ENCODE measurements around the gene AJUBA.
A peak's percentile ranks its signal among the peaks of the same experiment; 100 is the strongest.
"Not testable (repeated sequence)": the region's sequence is repeated elsewhere in the genome, so short reads cannot be mapped to it uniquely, and the experiment has no call there.

AJUBA gene

DNA sequence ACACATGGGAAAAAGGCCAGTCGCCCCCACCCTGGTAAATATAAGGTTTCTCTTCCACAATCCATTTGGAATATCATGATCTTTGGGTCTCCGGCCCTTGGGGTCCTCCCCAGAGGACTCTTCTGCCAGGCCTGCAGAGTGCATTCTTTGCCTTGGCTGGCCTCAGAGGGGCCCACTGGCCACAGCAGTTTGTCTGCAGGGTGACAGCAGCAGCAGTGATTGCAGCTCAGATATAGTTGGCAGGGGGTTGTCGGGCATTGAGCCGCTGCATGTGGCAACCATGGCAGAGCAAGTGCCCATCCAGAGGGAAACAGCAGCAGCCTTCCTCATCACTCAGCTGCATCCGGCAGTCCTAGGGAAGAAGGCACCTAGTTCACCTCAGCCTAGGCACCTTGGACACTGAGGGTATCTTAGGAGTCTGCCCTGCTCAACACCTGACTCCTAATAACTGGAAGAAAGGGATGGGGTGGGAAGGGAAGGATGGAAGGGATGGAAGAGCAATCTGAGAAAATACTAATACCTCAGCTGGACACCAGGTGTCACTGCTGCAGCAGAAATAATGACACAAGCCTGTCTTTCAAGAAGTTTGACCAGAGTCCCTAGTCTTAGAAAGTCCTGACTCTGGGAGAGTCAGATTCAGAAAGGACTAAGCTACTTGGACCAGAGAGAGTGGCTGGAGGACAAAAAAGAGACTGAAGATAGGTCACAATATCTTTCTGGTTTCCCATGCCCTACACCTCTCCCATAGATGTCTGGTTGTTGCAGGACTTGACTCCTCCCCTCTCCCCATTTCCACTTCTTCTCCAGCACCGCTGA is 8.9 kb downstream of the AJUBA start:
- Histone ChIP-seq H3K9me3 (ENCODE audit: control insufficient read depth, low read length) (no peaks in the 10 kb centered on the region), H3K4me1 (ENCODE audit: control insufficient read depth, insufficient read depth, low read length) (peaks cover 35% of the 10 kb centered on the region), H3K27ac (ENCODE audit: insufficient read depth, low read depth, low read length, poor library complexity, severe bottlenecking) (no peak overlapping the region), H3K27me3 (ENCODE audit: control insufficient read depth, insufficient read depth, low read length, poor library complexity, severe bottlenecking) (no peaks in the 10 kb centered on the region), H3K4me3 (ENCODE audit: insufficient read depth, low read depth, low read length) (no peak overlapping the region), H3K36me3 (ENCODE audit: control insufficient read depth, insufficient read depth, low read length) (peaks cover 52% of the 10 kb centered on the region)
- WGBS, 2 experiments: 93 to 94% methylated on average over 6 of the region's 6 CpGs

DNA sequence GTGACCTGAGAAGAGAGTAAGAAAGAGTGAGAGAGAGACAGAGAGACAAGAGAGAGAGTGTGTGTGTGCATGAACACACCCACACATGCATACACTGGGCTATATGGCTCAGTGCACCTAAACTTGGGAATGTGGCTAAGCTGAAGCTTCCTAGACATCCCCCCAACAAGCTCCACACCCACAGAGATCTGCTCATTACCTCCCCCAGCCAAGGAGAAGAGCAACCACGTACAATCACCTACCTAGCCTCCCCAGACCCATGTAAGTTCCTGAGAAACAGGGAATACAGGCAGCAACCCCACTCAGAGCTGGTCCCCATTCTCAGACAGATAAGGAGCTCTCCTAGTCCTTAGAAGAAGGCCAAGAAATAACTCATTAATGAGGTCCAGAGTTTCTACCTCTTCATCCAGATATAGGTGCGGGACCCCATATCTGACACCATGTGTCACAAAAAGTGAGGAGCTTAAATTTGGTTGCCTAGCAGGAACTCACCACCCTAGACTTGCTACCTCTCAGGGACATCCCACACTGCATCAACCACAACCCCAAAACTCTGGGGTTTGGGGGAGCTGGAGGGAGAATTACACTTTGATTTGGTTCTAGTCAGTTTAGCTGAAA is 9.9 kb downstream of the AJUBA start:
- H3K4me3 ChIP-seq (ENCODE audit: insufficient read depth, low read depth, low read length): no peak overlapping the region
- H3K27me3 ChIP-seq (ENCODE audit: control insufficient read depth, insufficient read depth, low read length, poor library complexity, severe bottlenecking): no peaks in the 10 kb centered on the region
- no peaks in the 10 kb centered on the region for H3K9me3 ChIP-seq (ENCODE audit: control insufficient read depth, low read length)
- H3K36me3 ChIP-seq (ENCODE audit: control insufficient read depth, insufficient read depth, low read length): peaks cover 50% of the 10 kb centered on the region
- 97% methylated on average over 2 of the region's 2 CpGs for WGBS, 2 experiments
- no peak overlapping the region for H3K27ac ChIP-seq (ENCODE audit: insufficient read depth, low read depth, low read length, poor library complexity, severe bottlenecking)
- H3K4me1 ChIP-seq (ENCODE audit: control insufficient read depth, insufficient read depth, low read length): peaks cover 27% of the 10 kb centered on the region

DNA sequence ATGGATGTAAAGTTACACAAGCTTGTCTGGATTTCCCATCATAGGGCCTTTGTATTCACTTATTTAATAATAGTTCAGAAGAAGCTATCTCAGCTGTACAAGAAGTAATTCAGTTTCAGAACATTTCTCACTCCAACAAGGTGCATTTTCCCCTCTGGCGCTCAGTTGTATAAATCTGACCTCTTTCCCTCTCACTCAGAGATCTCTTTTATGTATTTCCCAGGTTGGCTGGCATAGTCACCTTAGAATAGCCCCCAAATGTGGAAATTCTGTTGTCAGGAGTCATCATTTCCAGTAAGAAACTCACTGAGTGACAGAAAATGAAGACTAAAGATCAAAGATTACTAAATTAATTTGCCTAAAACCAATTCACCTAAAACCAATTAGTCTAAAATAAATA is 11.2 kb downstream of the AJUBA start:
- peaks cover 15% of the 10 kb centered on the region for H3K4me1 ChIP-seq (ENCODE audit: control insufficient read depth, insufficient read depth, low read length)
- no peak overlapping the region for H3K4me3 ChIP-seq (ENCODE audit: insufficient read depth, low read depth, low read length)
- H3K27ac ChIP-seq (ENCODE audit: insufficient read depth, low read depth, low read length, poor library complexity, severe bottlenecking): no peak overlapping the region
- WGBS, 2 experiments: 97 to 98% methylated on average over 1 of the region's 1 CpG
- no peaks in the 10 kb centered on the region for H3K27me3 ChIP-seq (ENCODE audit: control insufficient read depth, insufficient read depth, low read length, poor library complexity, severe bottlenecking)
- no peaks in the 10 kb centered on the region for H3K9me3 ChIP-seq (ENCODE audit: control insufficient read depth, low read length)
- peaks cover 46% of the 10 kb centered on the region for H3K36me3 ChIP-seq (ENCODE audit: control insufficient read depth, insufficient read depth, low read length)

GRCh38 chr14:22966783-22967269 is 15.5 kb downstream of the AJUBA start:
- Histone ChIP-seq H3K27ac (ENCODE audit: insufficient read depth, low read depth, low read length, poor library complexity, severe bottlenecking) (no peak overlapping the region), H3K9me3 (ENCODE audit: control insufficient read depth, low read length) (no peaks in the 10 kb centered on the region)
- WGBS, 2 experiments: 83 to 91% methylated on average over 4 of the region's 4 CpGs

GRCh38 chr14:22965916-22966782 is 16.2 kb downstream of the AJUBA start:
- 87 to 88% methylated on average over 15 of the region's 15 CpGs for WGBS, 2 experiments
- H3K9me3 ChIP-seq (ENCODE audit: control insufficient read depth, low read length); H3K27ac ChIP-seq (ENCODE audit: insufficient read depth, low read depth, low read length, poor library complexity, severe bottlenecking); H3K27me3 ChIP-seq (ENCODE audit: control insufficient read depth, insufficient read depth, low read length, poor library complexity, severe bottlenecking); H3K4me3 ChIP-seq (ENCODE audit: insufficient read depth, low read depth, low read length); H3K4me1 ChIP-seq (ENCODE audit: control insufficient read depth, insufficient read depth, low read length); H3K36me3 ChIP-seq (ENCODE audit: control insufficient read depth, insufficient read depth, low read length): not testable (repeated sequence)

More at GRCh38 chr14:22966783-22967269, 15.5 kb downstream of the AJUBA start:
- Histone ChIP-seq H3K27me3 (ENCODE audit: control insufficient read depth, insufficient read depth, low read length, poor library complexity, severe bottlenecking) (no peaks in the 10 kb centered on the region), H3K36me3 (ENCODE audit: control insufficient read depth, insufficient read depth, low read length) (peaks cover 12% of the 10 kb centered on the region), H3K4me1 (ENCODE audit: control insufficient read depth, insufficient read depth, low read length) (no peaks in the 10 kb centered on the region), H3K4me3 (ENCODE audit: insufficient read depth, low read depth, low read length) (no peak overlapping the region)

GRCh38 chr14:22962061-22962676 is 20.2 kb downstream of the AJUBA start:
- Histone ChIP-seq H3K27me3 (ENCODE audit: control insufficient read depth, insufficient read depth, low read length, poor library complexity, severe bottlenecking) (no peaks in the 10 kb centered on the region), H3K36me3 (ENCODE audit: control insufficient read depth, insufficient read depth, low read length) (no peaks in the 10 kb centered on the region), H3K4me1 (ENCODE audit: control insufficient read depth, insufficient read depth, low read length) (no peaks in the 10 kb centered on the region), H3K27ac (ENCODE audit: insufficient read depth, low read depth, low read length, poor library complexity, severe bottlenecking) (no peak overlapping the region), H3K9me3 (ENCODE audit: control insufficient read depth, low read length) (no peaks in the 10 kb centered on the region), H3K4me3 (ENCODE audit: insufficient read depth, low read depth, low read length) (no peak overlapping the region)
- WGBS, 2 experiments: 93 to 97% methylated on average over 3 to 6 of the region's 6 CpGs

DNA sequence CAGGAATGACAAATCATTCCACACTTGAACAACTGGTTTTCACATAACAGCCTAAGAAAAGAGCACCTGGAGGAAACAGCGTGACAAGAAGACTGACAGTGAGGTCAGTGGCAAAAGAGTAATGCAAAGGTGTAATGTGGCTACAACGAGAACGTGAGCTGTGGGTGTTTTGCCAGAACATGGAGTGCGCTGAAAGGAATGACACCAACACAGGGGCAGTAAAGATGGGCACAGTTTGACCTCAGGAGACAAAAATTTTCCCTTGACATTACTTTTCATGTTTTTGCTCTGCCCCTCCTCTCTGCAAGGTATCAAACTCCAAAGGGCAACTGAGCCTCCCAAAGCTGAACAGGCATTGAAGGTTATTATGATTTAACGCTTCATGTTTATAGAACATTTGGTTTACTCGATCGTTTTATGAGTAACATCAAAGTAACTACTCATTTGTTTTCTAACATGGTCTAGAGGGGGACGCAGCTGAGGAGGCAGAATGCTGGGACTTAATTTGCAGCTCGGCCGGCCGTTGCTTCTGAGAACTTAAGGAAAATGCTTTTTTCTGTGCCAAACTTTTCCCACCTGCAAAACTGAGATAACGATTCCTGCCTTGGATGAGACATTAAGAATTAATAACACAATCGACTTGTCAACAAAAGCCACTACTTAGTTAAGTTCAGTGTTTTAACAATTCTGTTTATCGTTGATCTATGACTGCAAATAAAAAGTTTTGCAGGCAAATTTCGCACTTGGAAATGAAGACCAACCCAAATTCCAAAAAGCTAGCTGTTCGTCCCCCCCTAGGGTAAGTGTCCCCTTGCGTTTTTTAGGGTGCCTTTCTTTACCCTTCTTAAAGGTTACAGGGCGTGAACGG is 26.4 kb downstream of the AJUBA start:
- peak overlapping the region; percentile 70 for H3K4me3 ChIP-seq (ENCODE audit: insufficient read depth, low read depth, low read length)

GRCh38 chr14:22952418-22952817 is 29.9 kb downstream of the AJUBA start:
- peaks cover 5% of the 10 kb centered on the region for H3K4me1 ChIP-seq (ENCODE audit: control insufficient read depth, insufficient read depth, low read length)
- H3K4me3 ChIP-seq (ENCODE audit: insufficient read depth, low read depth, low read length): no peak overlapping the region
- H3K27me3 ChIP-seq (ENCODE audit: control insufficient read depth, insufficient read depth, low read length, poor library complexity, severe bottlenecking): no peaks in the 10 kb centered on the region
- WGBS, 2 experiments: 85 to 97% methylated on average over 1 of the region's 1 CpG
- peaks cover 27% of the 10 kb centered on the region for H3K36me3 ChIP-seq (ENCODE audit: control insufficient read depth, insufficient read depth, low read length)
- H3K27ac ChIP-seq (ENCODE audit: insufficient read depth, low read depth, low read length, poor library complexity, severe bottlenecking): no peak overlapping the region
- H3K9me3 ChIP-seq (ENCODE audit: control insufficient read depth, low read length): no peaks in the 10 kb centered on the region

More for the DNA sequence above, 26.4 kb downstream of the AJUBA start:
- Histone ChIP-seq H3K4me1 (ENCODE audit: control insufficient read depth, insufficient read depth, low read length) (peaks cover 5% of the 10 kb centered on the region), H3K27ac (ENCODE audit: insufficient read depth, low read depth, low read length, poor library complexity, severe bottlenecking) (peak overlapping the region; percentile 93), H3K36me3 (ENCODE audit: control insufficient read depth, insufficient read depth, low read length) (peaks cover 12% of the 10 kb centered on the region), H3K27me3 (ENCODE audit: control insufficient read depth, insufficient read depth, low read length, poor library complexity, severe bottlenecking) (no peaks in the 10 kb centered on the region), H3K9me3 (ENCODE audit: control insufficient read depth, low read length) (no peaks in the 10 kb centered on the region)
- WGBS, 2 experiments: 35 to 36% methylated on average over 19 of the region's 19 CpGs

- 94% methylated on average over 8 of the region's 8 CpGs for WGBS, 2 experiments
- peaks cover 33% of the 10 kb centered on the region for H3K36me3 ChIP-seq (ENCODE audit: control insufficient read depth, insufficient read depth, low read length)
- H3K9me3 ChIP-seq (ENCODE audit: control insufficient read depth, low read length); H3K27me3 ChIP-seq (ENCODE audit: control insufficient read depth, insufficient read depth, low read length, poor library complexity, severe bottlenecking); H3K27ac ChIP-seq (ENCODE audit: insufficient read depth, low read depth, low read length, poor library complexity, severe bottlenecking); H3K4me3 ChIP-seq (ENCODE audit: insufficient read depth, low read depth, low read length); H3K4me1 ChIP-seq (ENCODE audit: control insufficient read depth, insufficient read depth, low read length): not testable (repeated sequence)
Observed at GRCh38 chr14:22951795-22952194, 30.6 kb downstream of the AJUBA start.

All from ectodermal cell (in vitro differentiated cells).